ENCODE data around the gene MLC1.

- no peak for TF ChIP-seq CTCF (IDR thresholded peaks at IDR 0.05)
- TF ChIP-seq POLR2A (IDR thresholded peaks at IDR 0.05): no peak
These were observed 75.2 kb downstream of the MLC1 start for GRCh38 chr22:50009765-50010675.
